OCI-LY3 (cell line): ENCODE results near the gene TMEM272.

ENCODE experiments used
- H2AFZ ChIP-seq: fragments of 200-600, 300-600 bp; shearing (Covaris generic); 2 replicates; pipeline ENCODE4 v1.6.0; 2014; ENCODE audit warnings: antibody characterized with exemption, low read depth, low read length
- H3K27ac ChIP-seq: fragments of 200-600, 300-600 bp; sonication (generic); 2 replicates; pipeline ENCODE4 v1.5.1; 2014; ENCODE audit warnings: mild to moderate bottlenecking, low read length, moderate library complexity, mixed read lengths
- H3K27me3 ChIP-seq: fragments of 200-600, 300-600 bp; sonication (generic); 2 replicates; pipeline ENCODE4 v1.6.1; 2014; ENCODE audit warnings: low read depth, low read length, mixed read lengths
- H3K36me3 ChIP-seq: fragments of 200-600, 300-600 bp; sonication (generic); replicated peaks from 2 replicates; pipeline ENCODE3; 2014; ENCODE audit warnings: low read depth, low read length, mixed read lengths
- H3K4me1 ChIP-seq: fragments of 300-600, 200-600 bp; sonication (generic); 2 replicates; pipeline ENCODE4 v1.6.1; 2014; ENCODE audit warnings: low read length, mixed read lengths
- H3K4me2 ChIP-seq: fragments of 200-600, 300-600 bp; sonication (generic); 2 replicates; pipeline ENCODE4 v1.6.1; 2014; ENCODE audit warnings: low read length, mixed read lengths
- H3K4me3 ChIP-seq: fragments of 300-600, 200-600 bp; sonication (generic); 2 replicates; pipeline ENCODE4 v1.5.1; 2014; ENCODE audit warnings: antibody characterized with exemption, mild to moderate bottlenecking, low read length, moderate library complexity
- H3K79me2 ChIP-seq: fragments of 300-600, 200-600 bp; shearing (Covaris generic); 2 replicates; pipeline ENCODE4 v1.6.1; 2014; ENCODE audit warnings: mild to moderate bottlenecking, low read length, mixed read lengths
- H3K9ac ChIP-seq: fragments of 300-600, 200-600 bp; shearing (Covaris generic); 2 replicates; pipeline ENCODE4 v1.6.0; 2014; ENCODE audit warnings: mild to moderate bottlenecking, low read length, moderate library complexity
- H3K9me3 ChIP-seq: fragments of 200-600, 300-600 bp; shearing (Covaris generic); 2 replicates; pipeline ENCODE4 v1.6.1; 2014; ENCODE audit warnings: low read length, mixed read lengths; ENCODE audit not compliant: insufficient read depth
- H4K20me1 ChIP-seq: fragments of 200-600, 300-600 bp; sonication (generic); 2 replicates; pipeline ENCODE4 v1.6.1; 2016; ENCODE audit warnings: low read length, mixed read lengths; ENCODE audit not compliant: insufficient read depth
- CTCF ChIP-seq: fragments of 200-600, 300-600 bp; sonication (generic); IDR thresholded peaks from 2 replicates; pipeline ENCODE4 v1.5.1; 2014; ENCODE audit warnings: antibody characterized with exemption, low read length, low read depth
- EZH2phosphoT487 ChIP-seq: fragments of 200-600 bp; shearing (Covaris generic); IDR thresholded peaks from 2 replicates; pipeline ENCODE4 v1.6.1; 2018; ENCODE audit warnings: antibody characterized with exemption, mixed run types, low read depth

TMEM272 gene

GRCh38 chr13:51828730-51829567 is 16.0 kb downstream of the TMEM272 start:
- TF ChIP-seq EZH2phosphoT487 (no peak), CTCF (no peak)
- Histone ChIP-seq H3K9me3 (no peaks in the 10 kb centered on the region), H3K4me3 (no peak overlapping the region), H2AFZ (no peak overlapping the region), H3K27me3 (peaks cover 10% of the 10 kb centered on the region), H3K36me3 (no peaks in the 10 kb centered on the region), H3K79me2 (no peaks in the 10 kb centered on the region), H4K20me1 (no peaks in the 10 kb centered on the region), H3K9ac (no peak overlapping the region), H3K4me2 (no peak overlapping the region), H3K27ac (no peak overlapping the region), H3K4me1 (peaks cover 43% of the 10 kb centered on the region)

- TF ChIP-seq EZH2phosphoT487 (no peak), CTCF (no peak)
- Histone ChIP-seq H3K36me3 (no peaks in the 10 kb centered on the region), H3K4me3 (no peak overlapping the region), H3K27me3 (no peaks in the 10 kb centered on the region), H3K4me2 (no peak overlapping the region), H2AFZ (no peak overlapping the region), H4K20me1 (no peaks in the 10 kb centered on the region), H3K9ac (no peak overlapping the region), H3K79me2 (no peaks in the 10 kb centered on the region), H3K27ac (no peak overlapping the region), H3K4me1 (peaks cover 44% of the 10 kb centered on the region), H3K9me3 (no peaks in the 10 kb centered on the region)
Observed at GRCh38 chr13:51827254-51827653, 17.7 kb downstream of the TMEM272 start.

- Histone ChIP-seq H3K4me3 (no peak overlapping the region), H3K9me3 (no peaks in the 10 kb centered on the region), H3K4me2 (no peak overlapping the region), H3K79me2 (no peaks in the 10 kb centered on the region), H3K27me3 (no peaks in the 10 kb centered on the region), H3K9ac (no peak overlapping the region), H3K27ac (no peak overlapping the region), H4K20me1 (no peaks in the 10 kb centered on the region), H3K4me1 (peaks cover 44% of the 10 kb centered on the region), H3K36me3 (no peaks in the 10 kb centered on the region), H2AFZ (no peak overlapping the region)
- TF ChIP-seq CTCF (no peak), EZH2phosphoT487 (no peak)
Observed at GRCh38 chr13:51826606-51827005, 18.4 kb downstream of the TMEM272 start.

- TF ChIP-seq EZH2phosphoT487 (no peak), CTCF (no peak)
Observed at GRCh38 chr13:51825681-51826254, 19.2 kb downstream of the TMEM272 start.

More at GRCh38 chr13:51825681-51826254, 19.2 kb downstream of the TMEM272 start:
- no peak overlapping the region for H3K9ac ChIP-seq
- H3K36me3 ChIP-seq, result no peaks in the 10 kb centered on the region
- H4K20me1 ChIP-seq, result no peaks in the 10 kb centered on the region
- no peak overlapping the region for H3K27ac ChIP-seq
- no peaks in the 10 kb centered on the region for H3K9me3 ChIP-seq
- peaks cover 46% of the 10 kb centered on the region for H3K4me1 ChIP-seq
- H2AFZ ChIP-seq, result no peak overlapping the region
- no peak overlapping the region for H3K4me2 ChIP-seq
- no peaks in the 10 kb centered on the region for H3K27me3 ChIP-seq
- H3K4me3 ChIP-seq, result no peak overlapping the region
- no peaks in the 10 kb centered on the region for H3K79me2 ChIP-seq
